ENCODE results near the gene GALNT2. TPM values are rescaled to one million over a fixed set of nuclear protein-coding genes. Genes with fewer than 3 reads are reported as not detected.

Gene GALNT2
- total RNA-seq, 1 donor: 38.0 TPM

- no peak for DNase-seq (ENCODE audit: low read depth in 2 of 3, low spot score in 2 of 3)
These were observed 75.0 kb downstream of the GALNT2 start for GRCh38 chr1:230141797-230142607.

GRCh38 chr1:230142608-230143210 lies 75.7 kb downstream of the GALNT2 start:
- no peak for DNase-seq (ENCODE audit: low read depth in 2 of 3, low spot score in 2 of 3)

- DNase-seq (ENCODE audit: low read depth in 2 of 3, low spot score in 2 of 3): peak in 2 of 3 donors; percentile 45 to 56
These were observed 76.5 kb downstream of the GALNT2 start for GRCh38 chr1:230143534-230143933.

GRCh38 chr1:230144010-230144614 lies 77.1 kb downstream of the GALNT2 start:
- no peak for DNase-seq (ENCODE audit: low read depth in 2 of 3, low spot score in 2 of 3)

- no peak for DNase-seq (ENCODE audit: low read depth in 2 of 3, low spot score in 2 of 3)
These were observed 77.9 kb downstream of the GALNT2 start for GRCh38 chr1:230144758-230145504.

GRCh38 chr1:230145505-230145899 lies 78.5 kb downstream of the GALNT2 start:
- peak in 1 of 3 donors; percentile 67 for DNase-seq (ENCODE audit: low read depth in 2 of 3, low spot score in 2 of 3)

GRCh38 chr1:230145953-230146476 lies 79.0 kb downstream of the GALNT2 start:
- DNase-seq (ENCODE audit: low read depth in 2 of 3, low spot score in 2 of 3): peak in 2 of 3 donors; percentile 57 to 63

- no peak for DNase-seq (ENCODE audit: low read depth in 2 of 3, low spot score in 2 of 3)
These were observed 79.7 kb downstream of the GALNT2 start for GRCh38 chr1:230146709-230147108.

- no peak for DNase-seq (ENCODE audit: low read depth in 2 of 3, low spot score in 2 of 3)
These were observed 80.5 kb downstream of the GALNT2 start for GRCh38 chr1:230147253-230148125.

GRCh38 chr1:230148126-230148652 lies 81.2 kb downstream of the GALNT2 start:
- DNase-seq (ENCODE audit: low read depth in 2 of 3, low spot score in 2 of 3): no peak

GRCh38 chr1:230148768-230149469 lies 81.9 kb downstream of the GALNT2 start:
- no peak for DNase-seq (ENCODE audit: low read depth in 2 of 3, low spot score in 2 of 3)

- DNase-seq (ENCODE audit: low read depth in 2 of 3, low spot score in 2 of 3): peak in 2 of 3 donors; percentile 65 to 84
These were observed 82.9 kb downstream of the GALNT2 start for GRCh38 chr1:230149751-230150584.

GRCh38 chr1:230150615-230151014 lies 83.6 kb downstream of the GALNT2 start:
- no peak for DNase-seq (ENCODE audit: low read depth in 2 of 3, low spot score in 2 of 3)

- no peak for DNase-seq (ENCODE audit: low read depth in 2 of 3, low spot score in 2 of 3)
These were observed 85.0 kb downstream of the GALNT2 start for GRCh38 chr1:230151924-230152468.

GRCh38 chr1:230152999-230153398 lies 86.0 kb downstream of the GALNT2 start:
- no peak for DNase-seq (ENCODE audit: low read depth in 2 of 3, low spot score in 2 of 3)

GRCh38 chr1:230153641-230154296 lies 86.7 kb downstream of the GALNT2 start:
- no peak for DNase-seq (ENCODE audit: low read depth in 2 of 3, low spot score in 2 of 3)

GRCh38 chr1:230155021-230155420 lies 88.0 kb downstream of the GALNT2 start:
- DNase-seq (ENCODE audit: low read depth in 2 of 3, low spot score in 2 of 3): no peak
